Stimulated activated naive CD8-positive, alpha-beta T cell treated with anti-CD3 and anti-CD28 coated beads, Interleukin-15, Interleukin-2, amounts not matched to agents 100 ng/mL and 50 ng/mL, for 24 hours (primary cell): ENCODE data around the gene NCOA6.

Experiments used
- H3K27ac Mint-ChIP-seq: one replicate; pipeline ENCODE4 v1.8.0; 2021; ENCODE audit warnings: mild to moderate bottlenecking, mixed read lengths
- H3K27me3 Mint-ChIP-seq: one replicate; pipeline ENCODE4 v1.8.0; 2021; ENCODE audit warnings: mixed read lengths
- H3K36me3 Mint-ChIP-seq: one replicate; pipeline ENCODE4 v1.8.0; 2021; ENCODE audit warnings: low read depth, mixed read lengths
- H3K4me1 Mint-ChIP-seq: one replicate; pipeline ENCODE4 v1.8.0; 2021; ENCODE audit warnings: low read depth, mixed read lengths
- H3K4me3 Mint-ChIP-seq: one replicate; pipeline ENCODE4 v1.8.0; 2021; ENCODE audit warnings: mild to moderate bottlenecking, mixed read lengths
- H3K9me3 Mint-ChIP-seq: one replicate; pipeline ENCODE4 v1.8.0; 2021; ENCODE audit warnings: mixed read lengths

The NCOA6 gene

DNA sequence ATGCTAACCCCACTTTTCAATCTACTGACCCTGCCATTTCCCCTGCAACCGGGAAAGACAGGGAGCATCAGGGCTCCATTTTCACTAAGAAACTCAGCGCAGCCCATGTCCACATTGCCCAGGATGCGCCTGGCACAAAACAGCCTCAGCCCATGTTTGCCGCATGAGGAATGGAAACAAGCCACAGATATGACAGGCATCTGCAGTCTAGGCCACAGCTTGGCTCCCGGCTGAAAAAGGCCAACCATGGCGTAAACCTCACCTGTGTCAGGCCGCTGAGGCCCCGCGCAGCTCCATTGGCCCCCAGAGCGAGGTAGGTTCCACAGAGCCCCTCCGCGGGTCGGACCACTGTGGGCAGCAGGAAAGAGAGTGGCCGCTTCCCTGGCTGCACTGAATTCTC is 25.5 kb upstream of the NCOA6 start:
- Mint-ChIP-seq H3K4me1 (no peaks in the 10 kb centered on the region), H3K36me3 (peaks cover 12% of the 10 kb centered on the region), H3K27ac (no peak overlapping the region), H3K27me3 (no peaks in the 10 kb centered on the region), H3K9me3 (no peaks in the 10 kb centered on the region), H3K4me3 (no peak overlapping the region)

DNA sequence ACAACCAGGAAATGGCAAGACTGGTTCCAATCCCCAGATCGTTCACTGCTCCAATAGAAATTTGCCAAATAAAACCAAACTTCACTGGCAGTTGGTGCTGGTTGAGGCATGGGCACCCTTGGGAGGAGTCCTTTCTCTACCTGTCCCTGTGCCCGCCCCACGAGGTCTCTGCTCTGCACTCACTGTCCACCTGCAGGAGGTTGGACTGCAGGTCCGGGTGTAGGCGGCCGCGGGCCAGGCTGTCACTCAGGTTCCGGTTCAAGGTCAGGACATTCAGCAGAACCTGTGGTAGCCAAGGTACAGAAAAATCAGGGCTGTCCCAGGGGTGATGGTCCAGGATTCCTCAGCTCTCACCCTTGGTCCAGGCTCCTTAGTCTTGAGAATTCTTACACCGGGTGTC is 24.3 kb upstream of the NCOA6 start:
- Mint-ChIP-seq H3K27me3 (no peaks in the 10 kb centered on the region), H3K4me1 (no peaks in the 10 kb centered on the region), H3K27ac (no peak overlapping the region), H3K9me3 (no peaks in the 10 kb centered on the region), H3K4me3 (no peak overlapping the region), H3K36me3 (peaks cover 8% of the 10 kb centered on the region)

GRCh38 chr20:34848597-34848996 is 23.1 kb upstream of the NCOA6 start:
- H3K27ac Mint-ChIP-seq, result no peak overlapping the region
- H3K9me3 Mint-ChIP-seq, result no peaks in the 10 kb centered on the region
- no peaks in the 10 kb centered on the region for H3K27me3 Mint-ChIP-seq
- peaks cover 6% of the 10 kb centered on the region for H3K36me3 Mint-ChIP-seq
- H3K4me3 Mint-ChIP-seq, result no peak overlapping the region
- H3K4me1 Mint-ChIP-seq, result no peaks in the 10 kb centered on the region

DNA sequence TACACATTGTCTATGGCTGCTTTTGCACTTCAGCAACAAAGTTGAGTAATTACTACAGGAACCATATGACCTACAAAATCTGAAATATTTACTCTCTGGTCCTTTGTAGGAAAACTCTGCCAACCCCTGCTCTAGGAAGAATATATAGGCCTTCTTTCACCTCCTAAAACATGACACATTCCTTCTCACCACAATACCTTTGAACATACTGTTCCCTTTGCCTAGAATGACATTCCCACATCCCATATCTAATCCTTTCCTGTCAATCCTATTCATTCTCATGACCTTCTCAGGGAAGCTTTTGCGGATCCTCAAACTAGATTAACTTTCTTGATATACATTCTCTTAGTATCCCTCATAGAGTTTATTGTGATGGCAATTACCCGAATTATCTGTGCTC is 18.0 kb upstream of the NCOA6 start:
- peaks cover 4% of the 10 kb centered on the region for H3K36me3 Mint-ChIP-seq
- H3K9me3 Mint-ChIP-seq, result no peaks in the 10 kb centered on the region
- H3K27ac Mint-ChIP-seq, result no peak overlapping the region
- no peaks in the 10 kb centered on the region for H3K27me3 Mint-ChIP-seq
- no peaks in the 10 kb centered on the region for H3K4me1 Mint-ChIP-seq
- no peak overlapping the region for H3K4me3 Mint-ChIP-seq

- H3K4me1 Mint-ChIP-seq, result no peaks in the 10 kb centered on the region
- H3K27ac Mint-ChIP-seq, result no peak overlapping the region
- H3K27me3 Mint-ChIP-seq, result no peaks in the 10 kb centered on the region
These were observed 16.7 kb upstream of the NCOA6 start for GRCh38 chr20:34842143-34842542.

DNA sequence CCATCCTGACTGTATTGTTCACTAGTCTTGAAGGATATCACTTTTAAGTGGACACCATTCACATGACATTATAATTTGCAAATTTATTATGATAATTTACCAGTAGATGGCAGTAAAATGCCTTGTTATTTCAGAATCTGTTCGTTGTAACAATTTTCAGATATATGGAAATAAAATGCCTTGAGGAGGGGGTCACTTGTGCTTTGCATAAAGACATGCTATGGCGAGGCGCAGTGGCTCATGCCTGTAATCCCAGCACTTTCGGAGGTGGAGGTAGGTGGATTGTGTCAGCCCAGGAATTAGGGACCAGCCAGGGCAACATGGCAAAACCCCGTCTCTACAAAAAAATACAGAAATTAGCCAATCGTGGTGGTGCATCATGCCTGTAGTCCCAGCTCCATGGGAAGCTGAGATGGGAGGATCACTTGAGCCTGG is 9.0 kb upstream of the NCOA6 start:
- Mint-ChIP-seq H3K9me3 (no peaks in the 10 kb centered on the region), H3K27me3 (peaks cover 13% of the 10 kb centered on the region), H3K36me3 (no peaks in the 10 kb centered on the region), H3K27ac (no peak overlapping the region), H3K4me3 (no peak overlapping the region), H3K4me1 (no peaks in the 10 kb centered on the region)

More at GRCh38 chr20:34842143-34842542, 16.7 kb upstream of the NCOA6 start:
- Mint-ChIP-seq H3K36me3 (no peaks in the 10 kb centered on the region), H3K4me3 (no peak overlapping the region), H3K9me3 (no peaks in the 10 kb centered on the region)

- Mint-ChIP-seq H3K4me3 (no peak overlapping the region), H3K27ac (no peak overlapping the region), H3K4me1 (no peaks in the 10 kb centered on the region), H3K9me3 (no peaks in the 10 kb centered on the region), H3K27me3 (peaks cover 13% of the 10 kb centered on the region), H3K36me3 (no peaks in the 10 kb centered on the region)
These were observed 6.5 kb upstream of the NCOA6 start for GRCh38 chr20:34831936-34832335.

GRCh38 chr20:34829191-34829590 is 3.7 kb upstream of the NCOA6 start:
- Mint-ChIP-seq H3K27me3 (peaks cover 9% of the 10 kb centered on the region), H3K4me1 (peaks cover 13% of the 10 kb centered on the region), H3K9me3 (no peaks in the 10 kb centered on the region), H3K36me3 (peaks cover 3% of the 10 kb centered on the region), H3K27ac (no peak overlapping the region), H3K4me3 (no peak overlapping the region)

DNA sequence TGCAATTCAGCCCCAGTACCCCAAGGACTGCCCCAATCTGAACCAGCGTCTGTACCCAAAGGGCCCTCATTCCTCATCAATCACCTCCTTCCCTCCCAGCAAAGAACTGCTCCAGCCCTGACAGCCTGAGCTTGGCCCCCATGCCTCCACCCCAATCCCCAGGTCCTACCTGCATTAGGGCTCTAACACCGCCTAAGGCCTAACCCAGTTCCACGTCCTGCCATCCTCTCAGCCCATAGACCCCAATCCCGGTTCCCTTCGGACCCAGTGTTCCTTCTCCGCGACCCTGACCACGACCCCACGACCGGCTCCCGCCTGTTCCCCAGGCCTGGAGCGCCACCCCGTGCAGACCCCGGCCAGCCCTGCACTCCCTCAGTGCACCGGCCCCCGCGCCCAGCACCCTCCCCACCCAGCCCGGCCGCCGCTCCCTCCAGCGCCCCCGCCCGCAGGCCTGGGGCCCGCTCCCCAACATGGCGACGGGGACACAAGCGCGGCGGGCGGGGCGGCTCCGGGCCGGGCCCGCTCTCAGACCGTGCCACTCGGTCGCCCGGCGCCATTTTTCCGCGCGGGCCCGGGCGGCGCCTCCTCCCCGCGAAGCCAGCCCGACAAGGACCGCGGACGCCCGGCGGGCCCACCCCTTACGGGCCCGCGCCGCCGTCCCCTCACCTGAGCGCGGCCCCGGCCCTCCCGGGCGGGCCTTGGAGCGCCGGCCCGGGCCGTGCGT is 483 bp downstream of the NCOA6 start:
- no peaks in the 10 kb centered on the region for H3K9me3 Mint-ChIP-seq
- peak overlapping the region; percentile 88 for H3K27ac Mint-ChIP-seq
- H3K36me3 Mint-ChIP-seq, result peaks cover 9% of the 10 kb centered on the region
- no peaks in the 10 kb centered on the region for H3K27me3 Mint-ChIP-seq
- H3K4me3 Mint-ChIP-seq, result peak overlapping the region; percentile 87
- H3K4me1 Mint-ChIP-seq, result peaks cover 43% of the 10 kb centered on the region

GRCh38 chr20:34824452-34824805 is 1.0 kb downstream of the NCOA6 start:
- Mint-ChIP-seq H3K4me1 (peaks cover 43% of the 10 kb centered on the region), H3K4me3 (peak overlapping the region; percentile 87), H3K9me3 (no peaks in the 10 kb centered on the region), H3K36me3 (peaks cover 9% of the 10 kb centered on the region), H3K27me3 (no peaks in the 10 kb centered on the region), H3K27ac (peak overlapping the region; percentile 88)

DNA sequence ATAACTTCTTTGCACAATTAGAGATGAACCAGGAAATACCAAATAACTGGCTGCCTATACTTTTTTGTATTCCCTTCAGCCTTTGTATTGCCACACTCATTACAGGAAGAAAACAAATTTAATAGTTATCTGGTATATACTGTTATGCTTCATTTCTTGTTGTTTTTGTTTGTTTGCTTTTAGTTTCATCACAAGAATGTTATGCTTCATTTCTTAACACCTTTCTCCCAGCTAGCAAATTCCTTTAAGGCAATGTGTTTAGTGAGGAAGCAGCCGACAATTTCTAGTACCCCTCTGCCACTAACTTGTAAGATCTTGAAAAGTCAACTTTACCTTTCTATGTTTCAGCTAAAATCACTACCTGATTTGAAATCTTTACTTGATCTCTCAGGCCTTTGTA is 1.4 kb downstream of the NCOA6 start:
- Mint-ChIP-seq H3K27me3 (no peaks in the 10 kb centered on the region), H3K9me3 (no peaks in the 10 kb centered on the region), H3K36me3 (peaks cover 9% of the 10 kb centered on the region), H3K4me3 (peak overlapping the region; percentile 87), H3K27ac (peak overlapping the region; percentile 88), H3K4me1 (peaks cover 43% of the 10 kb centered on the region)

GRCh38 chr20:34820805-34821578 is 4.5 kb downstream of the NCOA6 start:
- Mint-ChIP-seq H3K27me3 (no peaks in the 10 kb centered on the region), H3K9me3 (no peaks in the 10 kb centered on the region), H3K4me1 (peaks cover 51% of the 10 kb centered on the region), H3K4me3 (no peak overlapping the region), H3K36me3 (peaks cover 9% of the 10 kb centered on the region), H3K27ac (no peak overlapping the region)

GRCh38 chr20:34817801-34818200 is 7.7 kb downstream of the NCOA6 start:
- Mint-ChIP-seq H3K4me1 (peaks cover 37% of the 10 kb centered on the region), H3K27ac (no peak overlapping the region), H3K9me3 (no peaks in the 10 kb centered on the region), H3K4me3 (no peak overlapping the region), H3K36me3 (peaks cover 4% of the 10 kb centered on the region), H3K27me3 (no peaks in the 10 kb centered on the region)

- H3K36me3 Mint-ChIP-seq, result peaks cover 4% of the 10 kb centered on the region
- no peaks in the 10 kb centered on the region for H3K27me3 Mint-ChIP-seq
- H3K27ac Mint-ChIP-seq, result no peak overlapping the region
- peaks cover 30% of the 10 kb centered on the region for H3K4me1 Mint-ChIP-seq
- H3K4me3 Mint-ChIP-seq, result no peak overlapping the region
- H3K9me3 Mint-ChIP-seq, result no peaks in the 10 kb centered on the region
These were observed 8.4 kb downstream of the NCOA6 start for GRCh38 chr20:34817072-34817471.

- H3K9me3 Mint-ChIP-seq, result no peaks in the 10 kb centered on the region
- no peaks in the 10 kb centered on the region for H3K36me3 Mint-ChIP-seq
- H3K27me3 Mint-ChIP-seq, result no peaks in the 10 kb centered on the region
- H3K4me1 Mint-ChIP-seq, result peaks cover 17% of the 10 kb centered on the region
- H3K27ac Mint-ChIP-seq, result no peak overlapping the region
- no peak overlapping the region for H3K4me3 Mint-ChIP-seq
These were observed 9.8 kb downstream of the NCOA6 start for GRCh38 chr20:34815636-34816035.
